SK-N-SH (cell line): ENCODE data around the gene UTF1.

ENCODE experiments used
- CHD2 ChIP-seq: fragments of 150-350 bp; IDR thresholded peaks from 2 replicates; pipeline ENCODE4 v1.6.1; 2018; ENCODE audit warnings: low read length; ENCODE audit not compliant: partially characterized antibody
- EP300 ChIP-seq, 2 experiments: IDR thresholded peaks; 2 replicates each; pipeline versions ENCODE4 v1.4.0 to v1.6.1; 2012; ENCODE audit warnings: borderline replicate concordance in 1 of 2, low read depth in 1 of 2, low read length in 1 of 2
- EZH2phosphoT487 ChIP-seq: fragments of 200-600 bp; sonication (generic); IDR thresholded peaks from 2 replicates; pipeline ENCODE4 v1.6.1; 2017; ENCODE audit warnings: low read depth, mixed run types, mild to moderate bottlenecking, antibody characterized with exemption, moderate library complexity, borderline replicate concordance
- POLR2AphosphoS5 ChIP-seq: IDR thresholded peaks from 2 replicates; pipeline ENCODE4 v1.6.1; 2012; ENCODE audit warnings: low read depth, low read length
- RAD21 ChIP-seq: IDR thresholded peaks from 2 replicates; pipeline ENCODE4 v1.6.1; 2012; ENCODE audit warnings: mild to moderate bottlenecking, low read length
- RFX5 ChIP-seq: IDR thresholded peaks from 2 replicates; pipeline ENCODE4 v1.6.1; 2012; ENCODE audit warnings: mild to moderate bottlenecking, improper control_type of control experiment, low read length
- SIN3A ChIP-seq: IDR thresholded peaks from 2 replicates; pipeline ENCODE4 v1.6.1; 2012; ENCODE audit warnings: low read depth, mild to moderate bottlenecking, low read length, moderate library complexity, borderline replicate concordance
- SMC3 ChIP-seq: IDR thresholded peaks from 2 replicates; pipeline ENCODE4 v1.6.1; 2012; ENCODE audit warnings: low read depth, low read length, improper control_type of control experiment
- TAF1 ChIP-seq: IDR thresholded peaks from 2 replicates; pipeline ENCODE4 v1.6.1; 2012; ENCODE audit warnings: low read depth, mild to moderate bottlenecking, low read length, moderate library complexity, borderline replicate concordance
- YY1 ChIP-seq: IDR thresholded peaks from 2 replicates; pipeline ENCODE4 v1.4.0; 2012; ENCODE audit warnings: low read depth, mild to moderate bottlenecking
- TF ChIP-seq, protein P1 (sequence below): fragments of 200-600 bp; sonication (generic); IDR thresholded peaks from 2 replicates; pipeline ENCODE4 v1.6.1; 2017; ENCODE audit warnings: antibody characterized with exemption, mild to moderate bottlenecking, moderate library complexity

DNA sequence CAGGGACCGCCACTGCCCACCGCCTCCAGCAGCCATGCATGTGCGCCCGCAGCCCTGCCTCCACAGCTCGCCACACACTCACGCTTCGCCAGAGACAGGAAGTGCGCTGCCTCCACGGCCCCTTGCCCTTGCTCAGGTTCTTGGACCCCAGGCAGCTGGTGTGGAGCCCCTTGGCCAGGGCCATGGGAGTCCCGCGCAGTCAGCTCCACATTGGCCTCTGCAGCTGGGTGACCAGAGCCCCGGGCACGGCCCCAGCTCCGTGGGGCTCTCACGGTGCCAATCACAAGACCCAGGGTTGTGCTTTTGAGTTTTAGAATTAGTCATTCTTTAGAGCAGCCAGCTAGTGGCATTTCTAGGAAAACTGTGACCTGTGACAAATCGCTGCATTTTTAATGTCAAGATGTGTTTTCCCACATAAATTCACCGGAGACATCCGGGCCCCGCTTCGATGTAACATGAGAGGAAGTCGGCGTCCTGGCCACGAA is 4.3 kb upstream of the UTF1 start:
- TF ChIP-seq POLR2AphosphoS5 (no peak), SIN3A (no peak), SMC3 (no peak), TAF1 (no peak), EZH2phosphoT487 (no peak), EP300 (IDR thresholded peaks at IDR 0.05; ENCODE audit: borderline replicate concordance in 1 of 2, low read depth in 1 of 2, low read length in 1 of 2) (no peak), RFX5 (no peak), RAD21 (no peak), YY1 (no peak), CHD2 (no peak)
- TF ChIP-seq, protein P1, sequence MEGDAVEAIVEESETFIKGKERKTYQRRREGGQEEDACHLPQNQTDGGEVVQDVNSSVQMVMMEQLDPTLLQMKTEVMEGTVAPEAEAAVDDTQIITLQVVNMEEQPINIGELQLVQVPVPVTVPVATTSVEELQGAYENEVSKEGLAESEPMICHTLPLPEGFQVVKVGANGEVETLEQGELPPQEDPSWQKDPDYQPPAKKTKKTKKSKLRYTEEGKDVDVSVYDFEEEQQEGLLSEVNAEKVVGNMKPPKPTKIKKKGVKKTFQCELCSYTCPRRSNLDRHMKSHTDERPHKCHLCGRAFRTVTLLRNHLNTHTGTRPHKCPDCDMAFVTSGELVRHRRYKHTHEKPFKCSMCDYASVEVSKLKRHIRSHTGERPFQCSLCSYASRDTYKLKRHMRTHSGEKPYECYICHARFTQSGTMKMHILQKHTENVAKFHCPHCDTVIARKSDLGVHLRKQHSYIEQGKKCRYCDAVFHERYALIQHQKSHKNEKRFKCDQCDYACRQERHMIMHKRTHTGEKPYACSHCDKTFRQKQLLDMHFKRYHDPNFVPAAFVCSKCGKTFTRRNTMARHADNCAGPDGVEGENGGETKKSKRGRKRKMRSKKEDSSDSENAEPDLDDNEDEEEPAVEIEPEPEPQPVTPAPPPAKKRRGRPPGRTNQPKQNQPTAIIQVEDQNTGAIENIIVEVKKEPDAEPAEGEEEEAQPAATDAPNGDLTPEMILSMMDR = no peak
